ENCODE results near the gene AKAIN1. TPM values are rescaled to one million over a fixed set of nuclear protein-coding genes. Genes with fewer than 3 reads are reported as not detected.

Gene AKAIN1
- total and polyA plus RNA-seq, 2 experiments from 2014 or later, result not detected

GRCh38 chr18:5239447-5239846 is 42.4 kb upstream of the AKAIN1 start (continued):
- TF ChIP-seq, protein P1, sequence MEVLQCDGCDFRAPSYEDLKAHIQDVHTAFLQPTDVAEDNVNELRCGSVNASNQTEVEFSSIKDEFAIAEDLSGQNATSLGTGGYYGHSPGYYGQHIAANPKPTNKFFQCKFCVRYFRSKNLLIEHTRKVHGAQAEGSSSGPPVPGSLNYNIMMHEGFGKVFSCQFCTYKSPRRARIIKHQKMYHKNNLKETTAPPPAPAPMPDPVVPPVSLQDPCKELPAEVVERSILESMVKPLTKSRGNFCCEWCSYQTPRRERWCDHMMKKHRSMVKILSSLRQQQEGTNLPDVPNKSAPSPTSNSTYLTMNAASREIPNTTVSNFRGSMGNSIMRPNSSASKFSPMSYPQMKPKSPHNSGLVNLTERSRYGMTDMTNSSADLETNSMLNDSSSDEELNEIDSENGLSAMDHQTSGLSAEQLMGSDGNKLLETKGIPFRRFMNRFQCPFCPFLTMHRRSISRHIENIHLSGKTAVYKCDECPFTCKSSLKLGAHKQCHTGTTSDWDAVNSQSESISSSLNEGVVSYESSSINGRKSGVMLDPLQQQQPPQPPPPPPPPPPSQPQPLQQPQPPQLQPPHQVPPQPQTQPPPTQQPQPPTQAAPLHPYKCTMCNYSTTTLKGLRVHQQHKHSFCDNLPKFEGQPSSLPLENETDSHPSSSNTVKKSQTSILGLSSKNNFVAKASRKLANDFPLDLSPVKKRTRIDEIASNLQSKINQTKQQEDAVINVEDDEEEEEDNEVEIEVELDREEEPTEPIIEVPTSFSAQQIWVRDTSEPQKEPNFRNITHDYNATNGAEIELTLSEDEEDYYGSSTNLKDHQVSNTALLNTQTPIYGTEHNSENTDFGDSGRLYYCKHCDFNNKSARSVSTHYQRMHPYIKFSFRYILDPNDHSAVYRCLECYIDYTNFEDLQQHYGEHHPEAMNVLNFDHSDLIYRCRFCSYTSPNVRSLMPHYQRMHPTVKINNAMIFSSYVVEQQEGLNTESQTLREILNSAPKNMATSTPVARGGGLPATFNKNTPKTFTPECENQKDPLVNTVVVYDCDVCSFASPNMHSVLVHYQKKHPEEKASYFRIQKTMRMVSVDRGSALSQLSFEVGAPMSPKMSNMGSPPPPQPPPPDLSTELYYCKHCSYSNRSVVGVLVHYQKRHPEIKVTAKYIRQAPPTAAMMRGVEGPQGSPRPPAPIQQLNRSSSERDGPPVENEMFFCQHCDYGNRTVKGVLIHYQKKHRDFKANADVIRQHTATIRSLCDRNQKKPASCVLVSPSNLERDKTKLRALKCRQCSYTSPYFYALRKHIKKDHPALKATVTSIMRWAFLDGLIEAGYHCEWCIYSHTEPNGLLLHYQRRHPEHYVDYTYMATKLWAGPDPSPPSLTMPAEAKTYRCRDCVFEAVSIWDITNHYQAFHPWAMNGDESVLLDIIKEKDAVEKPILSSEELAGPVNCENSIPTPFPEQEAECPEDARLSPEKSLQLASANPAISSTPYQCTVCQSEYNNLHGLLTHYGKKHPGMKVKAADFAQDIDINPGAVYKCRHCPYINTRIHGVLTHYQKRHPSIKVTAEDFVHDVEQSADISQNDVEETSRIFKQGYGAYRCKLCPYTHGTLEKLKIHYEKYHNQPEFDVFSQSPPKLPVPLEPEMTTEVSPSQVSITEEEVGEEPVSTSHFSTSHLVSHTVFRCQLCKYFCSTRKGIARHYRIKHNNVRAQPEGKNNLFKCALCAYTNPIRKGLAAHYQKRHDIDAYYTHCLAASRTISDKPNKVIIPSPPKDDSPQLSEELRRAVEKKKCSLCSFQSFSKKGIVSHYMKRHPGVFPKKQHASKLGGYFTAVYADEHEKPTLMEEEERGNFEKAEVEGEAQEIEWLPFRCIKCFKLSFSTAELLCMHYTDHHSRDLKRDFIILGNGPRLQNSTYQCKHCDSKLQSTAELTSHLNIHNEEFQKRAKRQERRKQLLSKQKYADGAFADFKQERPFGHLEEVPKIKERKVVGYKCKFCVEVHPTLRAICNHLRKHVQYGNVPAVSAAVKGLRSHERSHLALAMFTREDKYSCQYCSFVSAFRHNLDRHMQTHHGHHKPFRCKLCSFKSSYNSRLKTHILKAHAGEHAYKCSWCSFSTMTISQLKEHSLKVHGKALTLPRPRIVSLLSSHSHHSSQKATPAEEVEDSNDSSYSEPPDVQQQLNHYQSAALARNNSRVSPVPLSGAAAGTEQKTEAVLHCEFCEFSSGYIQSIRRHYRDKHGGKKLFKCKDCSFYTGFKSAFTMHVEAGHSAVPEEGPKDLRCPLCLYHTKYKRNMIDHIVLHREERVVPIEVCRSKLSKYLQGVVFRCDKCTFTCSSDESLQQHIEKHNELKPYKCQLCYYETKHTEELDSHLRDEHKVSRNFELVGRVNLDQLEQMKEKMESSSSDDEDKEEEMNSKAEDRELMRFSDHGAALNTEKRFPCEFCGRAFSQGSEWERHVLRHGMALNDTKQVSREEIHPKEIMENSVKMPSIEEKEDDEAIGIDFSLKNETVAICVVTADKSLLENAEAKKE (CRISPR knock-in tag; IDR thresholded peaks at IDR 0.05), result no peak
- TF ChIP-seq, protein P2, sequence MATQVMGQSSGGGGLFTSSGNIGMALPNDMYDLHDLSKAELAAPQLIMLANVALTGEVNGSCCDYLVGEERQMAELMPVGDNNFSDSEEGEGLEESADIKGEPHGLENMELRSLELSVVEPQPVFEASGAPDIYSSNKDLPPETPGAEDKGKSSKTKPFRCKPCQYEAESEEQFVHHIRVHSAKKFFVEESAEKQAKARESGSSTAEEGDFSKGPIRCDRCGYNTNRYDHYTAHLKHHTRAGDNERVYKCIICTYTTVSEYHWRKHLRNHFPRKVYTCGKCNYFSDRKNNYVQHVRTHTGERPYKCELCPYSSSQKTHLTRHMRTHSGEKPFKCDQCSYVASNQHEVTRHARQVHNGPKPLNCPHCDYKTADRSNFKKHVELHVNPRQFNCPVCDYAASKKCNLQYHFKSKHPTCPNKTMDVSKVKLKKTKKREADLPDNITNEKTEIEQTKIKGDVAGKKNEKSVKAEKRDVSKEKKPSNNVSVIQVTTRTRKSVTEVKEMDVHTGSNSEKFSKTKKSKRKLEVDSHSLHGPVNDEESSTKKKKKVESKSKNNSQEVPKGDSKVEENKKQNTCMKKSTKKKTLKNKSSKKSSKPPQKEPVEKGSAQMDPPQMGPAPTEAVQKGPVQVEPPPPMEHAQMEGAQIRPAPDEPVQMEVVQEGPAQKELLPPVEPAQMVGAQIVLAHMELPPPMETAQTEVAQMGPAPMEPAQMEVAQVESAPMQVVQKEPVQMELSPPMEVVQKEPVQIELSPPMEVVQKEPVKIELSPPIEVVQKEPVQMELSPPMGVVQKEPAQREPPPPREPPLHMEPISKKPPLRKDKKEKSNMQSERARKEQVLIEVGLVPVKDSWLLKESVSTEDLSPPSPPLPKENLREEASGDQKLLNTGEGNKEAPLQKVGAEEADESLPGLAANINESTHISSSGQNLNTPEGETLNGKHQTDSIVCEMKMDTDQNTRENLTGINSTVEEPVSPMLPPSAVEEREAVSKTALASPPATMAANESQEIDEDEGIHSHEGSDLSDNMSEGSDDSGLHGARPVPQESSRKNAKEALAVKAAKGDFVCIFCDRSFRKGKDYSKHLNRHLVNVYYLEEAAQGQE (IDR thresholded peaks at IDR 0.05; ENCODE audit: unreplicated experiment), result no peak
- TF ChIP-seq JUNB (IDR thresholded peaks at IDR 0.05; ENCODE audit: unreplicated experiment) (no peak), NANOG (IDR thresholded peaks at IDR 0.05; ENCODE audit: borderline replicate concordance) (no peak), EZH2 (IDR thresholded peaks at IDR 0.05; ENCODE audit: low read depth, unreplicated experiment) (no peak), ZNF114 (CRISPR knock-in tag; IDR thresholded peaks at IDR 0.05) (no peak), EZH2phosphoT487 (IDR thresholded peaks at IDR 0.05; ENCODE audit: unreplicated experiment) (no peak), POLR2AphosphoS5 (IDR thresholded peaks at IDR 0.05; ENCODE audit: low read depth) (no peak), ZNF331 (CRISPR knock-in tag; IDR thresholded peaks at IDR 0.05; ENCODE audit: low read depth) (no peak), STAT1 (IDR thresholded peaks at IDR 0.05; ENCODE audit: unreplicated experiment) (no peak), ETS1 (IDR thresholded peaks at IDR 0.05) (no peak)

Data from GM23338 (cell line).